H1 (cell line): ENCODE measurements around the gene ARHGAP1. TPM values are rescaled to one million over a fixed set of nuclear protein-coding genes. Genes with fewer than 3 reads are reported as not detected.

Experiments used
- CTCF ChIA-PET: fragments of 300-600 bp; sonication (Branson Sonifier 250); formaldehyde crosslinking; loops from one replicate; lab custom pipeline; 2021; ENCODE audit not compliant: partially characterized antibody; lab: Charles Lee
- POLR2A ChIA-PET: fragments of 300-600 bp; sonication (Branson Sonifier 250); formaldehyde crosslinking; loops from one replicate; lab custom pipeline; 2021; ENCODE audit warnings: inconsistent platforms; ENCODE audit not compliant: partially characterized antibody; lab: Charles Lee
- DNase-seq, 2 experiments: peaks; one replicate each; pipeline versions ENCODE4 v3.0.0 to v3.0.0-alpha.2; 2010 to 2022; ENCODE audit warnings: low spot score in 2 of 2, low read depth in 1 of 2, mixed read lengths in 1 of 2
- FAIRE-seq: peaks from 2 replicates; lab custom pipeline; 2011; peaks lifted over from hg19 to GRCh38; lab: Jason Lieb, UNC
- H2AFZ ChIP-seq: 2 replicates; pipeline ENCODE4 v1.8.1; 2012; ENCODE audit warnings: low read length, inconsistent platforms
- H2AK5ac ChIP-seq: 2 replicates; pipeline ENCODE4 v1.6.1; 2013; ENCODE audit warnings: low read depth, low read length
- H2BK120ac ChIP-seq: replicated peaks from 2 replicates; pipeline ENCODE3; 2013; ENCODE audit warnings: low read depth, low read length, inconsistent platforms
- H2BK12ac ChIP-seq: 2 replicates; pipeline ENCODE4 v1.6.1; 2013; ENCODE audit warnings: low read depth, low read length
- H2BK15ac ChIP-seq: 2 replicates; pipeline ENCODE4 v1.6.1; 2013; ENCODE audit warnings: low read length
- H2BK20ac ChIP-seq: 2 replicates; pipeline ENCODE4 v1.6.1; 2013; ENCODE audit warnings: low read length
- H2BK5ac ChIP-seq: 2 replicates; pipeline ENCODE4 v1.6.1; 2013; ENCODE audit warnings: low read depth, low read length
- H3K14ac ChIP-seq: 2 replicates; pipeline ENCODE4 v1.6.1; 2013; ENCODE audit warnings: inconsistent platforms; ENCODE audit not compliant: insufficient read length
- H3K18ac ChIP-seq: 2 replicates; pipeline ENCODE4 v1.6.1; 2013; ENCODE audit warnings: low read length; ENCODE audit errors: extremely low read depth
- H3K23ac ChIP-seq: 2 replicates; pipeline ENCODE4 v1.6.1; 2013; ENCODE audit warnings: inconsistent platforms; ENCODE audit not compliant: insufficient read length
- H3K23me2 ChIP-seq: 2 replicates; pipeline ENCODE4 v1.6.1; 2013; ENCODE audit warnings: low read depth, low read length
- H3K27ac ChIP-seq: 2 replicates; pipeline ENCODE4 v1.6.1; 2011; ENCODE audit warnings: low read depth, low read length, inconsistent platforms
- H3K27me3 ChIP-seq, 4 experiments: replicated peaks in 1 of 4; 1 replicate in 1 of 4; 2 replicates in 3 of 4; pipeline versions ENCODE4 v1.6.1 to v1.8.1; 2011 to 2013; ENCODE audit warnings: low read length in 3 of 4, mild to moderate bottlenecking in 3 of 4, inconsistent platforms in 2 of 4, mixed read lengths in 2 of 4, moderate library complexity in 1 of 4; ENCODE audit not compliant: control insufficient read depth in 3 of 4, insufficient read depth in 3 of 4; ENCODE audit errors: extremely low read depth in 1 of 4
- H3K36me3 ChIP-seq, 4 experiments: 2 replicates each; pipeline versions ENCODE4 v1.6.1 to v1.8.1; 2011 to 2013; ENCODE audit warnings: mild to moderate bottlenecking in 4 of 4, low read length in 3 of 4, moderate library complexity in 2 of 4, control low read depth in 1 of 4, inconsistent platforms in 1 of 4; ENCODE audit not compliant: insufficient read depth in 4 of 4, control insufficient read depth in 2 of 4
- H3K4ac ChIP-seq: replicated peaks from 2 replicates; pipeline ENCODE3; 2013; ENCODE audit warnings: low read length, low read depth, mixed read lengths, inconsistent platforms; ENCODE audit not compliant: insufficient read length
- H3K4me1 ChIP-seq, 4 experiments: replicated peaks in 1 of 4; 1 replicate in 1 of 4; 2 replicates in 3 of 4; pipeline versions ENCODE4 v1.6.1 to v1.8.1; 2011 to 2013; ENCODE audit warnings: low read length in 3 of 4, inconsistent platforms in 2 of 4, mixed read lengths in 1 of 4; ENCODE audit not compliant: insufficient read depth in 4 of 4, control insufficient read depth in 3 of 4
- H3K4me2 ChIP-seq, 2 experiments: 2 replicates each; pipeline versions ENCODE4 v1.6.1 to v1.8.1; 2011 to 2013; ENCODE audit warnings: low read depth in 2 of 2, low read length in 2 of 2, control low read depth in 1 of 2, inconsistent platforms in 1 of 2, mild to moderate bottlenecking in 1 of 2; ENCODE audit not compliant: insufficient read depth in 1 of 2
- H3K4me3 ChIP-seq, 4 experiments: fragments of 200-600, 300-600 bp in 1 of 4; sonication (generic), shearing (Covaris generic), sonication (Bioruptor Twin) in 1 of 4; 2 replicates each; pipeline versions ENCODE4 v1.5.1 to v1.8.1; 2011 to 2016; ENCODE audit warnings: low read length in 4 of 4, low read depth in 3 of 4, control low read depth in 2 of 4, inconsistent platforms in 2 of 4, mild to moderate bottlenecking in 2 of 4, mixed read lengths in 1 of 4, moderate library complexity in 1 of 4; ENCODE audit not compliant: insufficient read depth in 2 of 4; ENCODE audit errors: extremely low read depth in 1 of 4
- H3K56ac ChIP-seq: replicated peaks from 2 replicates; pipeline ENCODE3; 2013; ENCODE audit warnings: low read depth, mild to moderate bottlenecking, mixed read lengths, low read length, inconsistent platforms; ENCODE audit not compliant: insufficient read length
- H3K79me1 ChIP-seq: 2 replicates; pipeline ENCODE4 v1.6.1; 2013; ENCODE audit warnings: low read depth, low read length, control low read depth
- H3K79me2 ChIP-seq, 2 experiments: 2 replicates each; pipeline versions ENCODE4 v1.6.1 to v1.8.1; 2012 to 2013; ENCODE audit warnings: low read length in 2 of 2, mild to moderate bottlenecking in 2 of 2, inconsistent platforms in 1 of 2; ENCODE audit not compliant: insufficient read depth in 2 of 2, control insufficient read depth in 1 of 2
- H3K9ac ChIP-seq, 4 experiments: replicated peaks in 1 of 4; 1 replicate in 1 of 4; 2 replicates in 3 of 4; pipeline versions ENCODE4 v1.6.1 to v1.8.1; 2011 to 2013; ENCODE audit warnings: low read depth in 3 of 4, low read length in 3 of 4, control low read depth in 2 of 4, mild to moderate bottlenecking in 2 of 4, moderate library complexity in 2 of 4, inconsistent platforms in 1 of 4; ENCODE audit errors: extremely low read depth in 1 of 4
- H3K9me3 ChIP-seq, 2 experiments: 2 replicates each; pipeline versions ENCODE4 v1.6.1 to v1.8.1; 2012 to 2013; ENCODE audit warnings: mild to moderate bottlenecking in 2 of 2, moderate library complexity in 2 of 2, control low read depth in 1 of 2, inconsistent platforms in 1 of 2, low read depth in 1 of 2, low read length in 1 of 2, mixed read lengths in 1 of 2; ENCODE audit not compliant: insufficient read depth in 2 of 2
- H4K20me1 ChIP-seq, 2 experiments: replicated peaks in 1 of 2; 2 replicates each; pipeline versions ENCODE3 to v1.8.1; 2011 to 2013; ENCODE audit warnings: inconsistent platforms in 2 of 2, low read length in 2 of 2, mild to moderate bottlenecking in 1 of 2; ENCODE audit not compliant: insufficient read depth in 2 of 2, control insufficient read depth in 1 of 2
- H4K5ac ChIP-seq: 2 replicates; pipeline ENCODE4 v1.6.1; 2013; ENCODE audit warnings: low read length, low read depth, mixed read lengths, inconsistent platforms; ENCODE audit not compliant: insufficient read length
- H4K8ac ChIP-seq: 2 replicates; pipeline ENCODE4 v1.8.0; 2013; ENCODE audit warnings: mild to moderate bottlenecking, moderate library complexity, low read length, inconsistent platforms; ENCODE audit not compliant: insufficient read depth; ENCODE audit errors: extremely low read depth
- H4K91ac ChIP-seq: replicated peaks from 2 replicates; pipeline ENCODE3; 2013; ENCODE audit warnings: low read length, mixed read lengths, inconsistent platforms; ENCODE audit not compliant: insufficient read length
- CBX8 ChIP-seq: fragments of 300-800, 300-1000 bp; sonication (generic); IDR thresholded peaks from 2 replicates; pipeline ENCODE4 v1.7.1; 2016; ENCODE audit warnings: low read depth, low read length, borderline replicate concordance
- CREB1 ChIP-seq: IDR thresholded peaks from 2 replicates; pipeline ENCODE4 v1.6.1; 2012; ENCODE audit warnings: inconsistent platforms
- KDM4A ChIP-seq: IDR thresholded peaks from one replicate; pipeline ENCODE4 v1.7.1; 2012; ENCODE audit warnings: low read depth, mild to moderate bottlenecking, moderate library complexity, low read length, inconsistent platforms; ENCODE audit not compliant: severe bottlenecking
- POU5F1 ChIP-seq: IDR thresholded peaks from 2 replicates; pipeline ENCODE4 v1.6.1; 2011; ENCODE audit warnings: low read depth, mild to moderate bottlenecking, low read length, moderate library complexity
- RBBP5 ChIP-seq: IDR thresholded peaks from 2 replicates; pipeline ENCODE4 v1.7.1; 2012; ENCODE audit warnings: low read depth, mild to moderate bottlenecking, inconsistent platforms, low read length, moderate library complexity, borderline replicate concordance
- SP1 ChIP-seq: IDR thresholded peaks from 2 replicates; pipeline ENCODE4 v1.6.1; 2011; ENCODE audit warnings: low read depth, low read length
- YY1 ChIP-seq: IDR thresholded peaks from 2 replicates; pipeline ENCODE4 v1.6.1; 2011; ENCODE audit warnings: low read depth, mild to moderate bottlenecking, low read length
- WGBS, 2 experiments: shearing (Covaris generic) in 1 of 2; methylation state at CpG; one replicate each; pipeline versions ENCODE4 v1.1.6 to v1.1.7; 2013 to 2015; ENCODE audit warnings: low lambda C conversion rate in 2 of 2, mixed read lengths in 2 of 2, inconsistent platforms in 1 of 2, low coverage in 1 of 2, missing lambda C conversion rate in 1 of 2; ENCODE audit not compliant: insufficient replicate concordance in 2 of 2, insufficient coverage in 1 of 2, insufficient read length in 1 of 2; ENCODE audit errors: extremely low coverage in 1 of 2, missing lambda C conversion rate in 1 of 2; 5-methylcytosine and 5-hydroxymethylcytosine counted together
- polyA plus RNA-seq, 7 experiments: library from polyadenylated mRNA; depleted of rRNA in 3 of 7; stranded (reverse) in 5 of 7; unstranded in 2 of 7; fragments of >200 nt in 5 of 7; fragments of 200-250 nt in 2 of 7; gene quantifications; 1 replicate in 5 of 7; 2 replicates in 1 of 7; 4 replicates in 1 of 7; pipeline versions ENCODE4 v1.2.1 to v1.2.3, GENCODE V29; 2011 to 2013; ENCODE audit warnings: missing spikeins in 2 of 7, mixed read lengths in 2 of 7
- total RNA-seq: library from RNA; stranded (reverse); fragmentation: NEBNext Ultra II Directional; extraction: Animal tissue kit (Norgen Biotek cat#: 25700); gene quantifications from 2 replicates; pipeline ENCODE4 v1.2.1, GENCODE V29; 2021

ARHGAP1 gene
- total and polyA plus RNA-seq, 2 of the 8 experiments (the other 6 are each of a cell fraction or from before 2014, with no cell fraction given): 28.6 to 58.8 TPM

DNA sequence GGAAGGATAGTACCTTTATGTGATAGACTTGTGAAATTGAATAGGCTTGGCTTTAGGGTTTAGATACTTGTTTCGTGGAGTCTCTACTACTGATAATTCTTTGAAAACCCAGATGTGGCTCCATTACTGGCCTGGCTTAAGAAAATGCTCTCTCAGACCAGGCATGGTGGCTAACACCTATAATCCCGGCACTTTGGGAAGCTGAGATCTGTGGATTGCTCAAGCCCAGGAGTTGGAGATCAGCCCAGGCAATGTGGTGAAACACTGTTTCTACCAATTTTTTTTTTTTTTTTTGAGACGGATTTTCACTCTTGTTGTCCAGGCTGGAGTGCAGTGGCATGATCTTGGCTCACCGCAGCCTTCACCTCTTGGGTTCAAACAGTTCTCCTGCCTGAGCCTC, 42.2 kb downstream of the ARHGAP1 start:
- H3K79me1 ChIP-seq: no peaks in the 10 kb centered on the region
- no peak for DNase-seq
- H2BK5ac ChIP-seq: no peak overlapping the region
- H3K36me3 ChIP-seq: peaks cover 12 to 56% (median 33%) of the 10 kb centered on the region in 4 experiments
- no peak overlapping the region for H2BK20ac ChIP-seq
- H3K18ac ChIP-seq: no peak overlapping the region
- no peak overlapping the region for H3K27ac ChIP-seq
- no peak overlapping the region for H3K4me2 ChIP-seq
- no peak overlapping the region for H3K56ac ChIP-seq
- H3K27me3 ChIP-seq: no peaks in the 10 kb centered on the region
- H3K23ac ChIP-seq: no peak overlapping the region
- H3K4ac ChIP-seq: no peak overlapping the region
- ChIA-PET CTCF (interaction anchor here (0.6 to 4.7 kb wide), 4 partner anchors 10 to 317 kb away, joined by 3 to 24 read pairs (median 4); no protein-coding TSS in a partner anchor), POLR2A (interaction anchor here (0.7 to 1.2 kb wide), 2 partner anchors 8 to 11 kb away, joined by 3 read pairs; no protein-coding TSS in a partner anchor)
- H2AK5ac ChIP-seq: no peak overlapping the region
- H2BK12ac ChIP-seq: no peak overlapping the region
- no peak overlapping the region for H4K5ac ChIP-seq
- no peaks in the 10 kb centered on the region for H3K4me1 ChIP-seq
- H3K79me2 ChIP-seq: no peaks in the 10 kb centered on the region
- H3K4me3 ChIP-seq: no peak overlapping the region
- WGBS, 2 experiments: 90% methylated on average over 4 of the region's 4 CpGs; no CpG with 5 or more reads in 1 of the 2 experiments
- no peak overlapping the region for H4K8ac ChIP-seq
- H3K23me2 ChIP-seq: no peaks in the 10 kb centered on the region
- TF ChIP-seq KDM4A (no peak), CREB1 (no peak), SP1 (no peak), RBBP5 (no peak), CBX8 (no peak), POU5F1 (no peak), YY1 (no peak)
- H3K9me3 ChIP-seq: no peaks in the 10 kb centered on the region
- no peak overlapping the region for H4K91ac ChIP-seq
- H2BK15ac ChIP-seq: no peak overlapping the region
- no peak overlapping the region for H2BK120ac ChIP-seq
- no peak overlapping the region for H3K14ac ChIP-seq
- no peak for FAIRE-seq
- no peak overlapping the region for H3K9ac ChIP-seq
- no peak overlapping the region for H2AFZ ChIP-seq
- peaks cover 0 to 1% of the 10 kb centered on the region in 2 experiments for H4K20me1 ChIP-seq
